CD14-positive monocyte (primary cell): Measurements from ENCODE around the gene RBM18. TPM values are rescaled to one million over a fixed set of nuclear protein-coding genes. Genes with fewer than 3 reads are reported as not detected.

ENCODE experiments used
- DNase-seq, 3 donors: peaks; one replicate each; pipeline ENCODE4 v3.0.0-alpha.2; 2011 to 2022
- H2AFZ ChIP-seq: 2 replicates; pipeline ENCODE4 v1.6.0; 2012; ENCODE audit warnings: mild to moderate bottlenecking, low read depth, low read length, inconsistent platforms; ENCODE audit not compliant: insufficient read depth, poor library complexity, severe bottlenecking
- H3K27ac ChIP-seq, 2 donors: 1 replicate in 1 of 2; 2 replicates in 1 of 2; pipeline ENCODE4 v1.5.1; 2012 to 2013; ENCODE audit warnings: low read length in 2 of 2, control low read depth in 1 of 2, inconsistent platforms in 1 of 2, low read depth in 1 of 2, mild to moderate bottlenecking in 1 of 2
- H3K27me3 ChIP-seq, 2 donors: one replicate each; pipeline versions ENCODE4 v1.6.0 to v1.6.1; 2011 to 2013; ENCODE audit warnings: low read length in 2 of 2; ENCODE audit not compliant: control insufficient read depth in 2 of 2, insufficient read depth in 2 of 2
- H3K36me3 ChIP-seq, 2 donors: replicated peaks in 1 of 2; 1 replicate in 1 of 2; 2 replicates in 1 of 2; pipeline versions ENCODE4 v1.5.1 to v1.6.1; 2012 to 2013; ENCODE audit warnings: low read length in 2 of 2, control low read depth in 1 of 2, inconsistent platforms in 1 of 2, mild to moderate bottlenecking in 1 of 2; ENCODE audit not compliant: insufficient read depth in 2 of 2, control insufficient read depth in 1 of 2
- H3K4me1 ChIP-seq, 2 donors: 1 replicate in 1 of 2; 2 replicates in 1 of 2; pipeline versions ENCODE4 v1.5.1 to v1.6.1; 2012 to 2013; ENCODE audit warnings: low read length in 2 of 2, control low read depth in 1 of 2, inconsistent platforms in 1 of 2, mild to moderate bottlenecking in 1 of 2, moderate library complexity in 1 of 2; ENCODE audit not compliant: insufficient read depth in 2 of 2, control insufficient read depth in 1 of 2
- H3K4me2 ChIP-seq: replicated peaks from 2 replicates; pipeline ENCODE3; 2012; ENCODE audit warnings: low read length, moderate library complexity, mild to moderate bottlenecking; ENCODE audit not compliant: poor library complexity, severe bottlenecking; ENCODE audit errors: extremely low read depth
- H3K4me3 ChIP-seq, 3 experiments: fragments of 200-600 bp in 1 of 3; sonication (generic) in 1 of 3; replicated peaks in 1 of 3; 1 replicate in 2 of 3; 2 replicates in 1 of 3; pipeline ENCODE4 v1.5.1; 2011 to 2013; ENCODE audit warnings: low read length in 3 of 3, mild to moderate bottlenecking in 3 of 3, control low read depth in 2 of 3, low read depth in 2 of 3, inconsistent platforms in 1 of 3, moderate library complexity in 1 of 3
- H3K79me2 ChIP-seq: 2 replicates; pipeline ENCODE4 v1.6.0; 2012; ENCODE audit warnings: mild to moderate bottlenecking, control low read depth, inconsistent platforms, low read length, moderate library complexity; ENCODE audit not compliant: insufficient read depth
- H3K9ac ChIP-seq: 2 replicates; pipeline ENCODE4 v1.6.0; 2017; ENCODE audit warnings: low read length, mild to moderate bottlenecking; ENCODE audit not compliant: insufficient read depth, poor library complexity, severe bottlenecking
- H3K9me3 ChIP-seq, 2 donors: replicated peaks in 1 of 2; 1 replicate in 1 of 2; 2 replicates in 1 of 2; pipeline versions ENCODE4 v1.5.1 to v1.6.1; 2012 to 2013; ENCODE audit warnings: low read length in 2 of 2, control low read depth in 1 of 2; ENCODE audit not compliant: control insufficient read depth in 1 of 2, insufficient read depth in 1 of 2
- H4K20me1 ChIP-seq: 2 replicates; pipeline ENCODE4 v1.6.0; 2012; ENCODE audit warnings: mild to moderate bottlenecking, low read length, control low read depth, moderate library complexity; ENCODE audit not compliant: insufficient read depth
- H3K27ac Mint-ChIP-seq, 7 donors: one replicate each; pipeline ENCODE4 v1.8.0; 2020; ENCODE audit warnings: mild to moderate bottlenecking in 7 of 7, mixed read lengths in 7 of 7, moderate library complexity in 6 of 7, inconsistent platforms in 2 of 7
- H3K27me3 Mint-ChIP-seq, 3 donors: one replicate each; pipeline ENCODE4 v1.8.0; 2021 to 2022; ENCODE audit warnings: low read depth in 3 of 3, mild to moderate bottlenecking in 3 of 3, mixed read lengths in 3 of 3, moderate library complexity in 3 of 3, inconsistent platforms in 1 of 3
- H3K36me3 Mint-ChIP-seq, 2 donors: one replicate each; pipeline ENCODE4 v1.8.0; 2020; ENCODE audit warnings: mixed read lengths in 2 of 2, inconsistent platforms in 1 of 2, mild to moderate bottlenecking in 1 of 2
- H3K4me1 Mint-ChIP-seq: one replicate; pipeline ENCODE4 v1.8.0; 2020; ENCODE audit warnings: mild to moderate bottlenecking, mixed read lengths
- H3K4me3 Mint-ChIP-seq, 2 donors: one replicate each; pipeline ENCODE4 v1.8.0; 2020; ENCODE audit warnings: mild to moderate bottlenecking in 2 of 2, mixed read lengths in 2 of 2, moderate library complexity in 1 of 2
- H3K9me3 Mint-ChIP-seq, 7 donors: one replicate each; pipeline ENCODE4 v1.8.0; 2020 to 2022; ENCODE audit warnings: mixed read lengths in 7 of 7, mild to moderate bottlenecking in 6 of 7, moderate library complexity in 6 of 7, inconsistent platforms in 2 of 7
- WGBS: methylation state at CpG from one replicate; pipeline ENCODE4 v1.1.5; 2013; ENCODE audit warnings: missing lambda C conversion rate; ENCODE audit not compliant: insufficient coverage; 5-methylcytosine and 5-hydroxymethylcytosine counted together
- intact Hi-C, 2 donors: fragments of 100-400 bp; cut with micrococcal nuclease; formaldehyde crosslinking; loops; one replicate each; pipeline versions ENCODE4 v1.15.0 to v1.15.1; 2023
- polyA plus RNA-seq, 3 donors: library from polyadenylated mRNA; depleted of rRNA in 1 of 3; unstranded in 2 of 3; stranded (reverse) in 1 of 3; fragments of 300-500 nt in 2 of 3; fragments of >200 nt in 1 of 3; fragmentation: Illumina TruSeq in 2 of 3; gene quantifications; 1 replicate in 2 of 3; 2 replicates in 1 of 3; pipeline ENCODE4 v1.2.3, GENCODE V29; 2012 to 2021
- TF ChIP-seq, protein P1 (sequence below): fragments of 200-600 bp; IDR thresholded peaks from one replicate; pipeline ENCODE4 v1.8.0; 2022; ENCODE audit warnings: antibody characterized with exemption, mild to moderate bottlenecking

Gene RBM18
- polyA plus RNA-seq, 3 donors: 10.4 to 26.3 (median 25.3) TPM

DNA sequence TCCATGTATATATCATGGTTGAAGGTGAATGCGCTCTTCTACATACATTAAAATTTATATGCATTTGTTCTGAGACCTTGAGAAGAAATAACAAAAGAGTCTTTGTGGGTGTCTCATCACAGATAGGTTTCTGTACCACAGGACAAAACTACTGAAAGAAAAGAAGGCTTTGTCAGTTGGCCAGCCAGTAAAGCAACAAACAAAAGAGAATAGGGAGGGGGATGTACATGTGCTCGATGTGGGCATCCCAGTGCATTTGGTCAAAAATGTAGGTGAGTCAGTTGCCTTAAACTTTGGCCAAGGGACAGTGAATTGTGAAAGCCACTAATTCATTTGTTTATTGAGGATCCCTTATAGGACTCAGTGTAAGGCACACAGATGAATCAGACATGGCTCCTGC lies 13.3 kb downstream of the RBM18 start:
- Histone ChIP-seq H2AFZ (no peak overlapping the region), H3K27ac (no peak overlapping the region), H3K27me3 (no peaks in the 10 kb centered on the region), H3K4me2 (no peak overlapping the region), H3K4me3 (no peak overlapping the region), H3K9ac (no peak overlapping the region), H3K9me3 (no peaks in the 10 kb centered on the region), H3K36me3 (peaks cover 85 to 100% of the 10 kb centered on the region in 2 donors), H4K20me1 (peaks cover 39% of the 10 kb centered on the region), H3K79me2 (peaks cover 5% of the 10 kb centered on the region), H3K4me1 (no peaks in the 10 kb centered on the region)
- no peaks in the 10 kb centered on the region for H3K9me3 Mint-ChIP-seq
- no peak for DNase-seq
- H3K27me3 Mint-ChIP-seq: no peaks in the 10 kb centered on the region
- TF ChIP-seq, protein P1, sequence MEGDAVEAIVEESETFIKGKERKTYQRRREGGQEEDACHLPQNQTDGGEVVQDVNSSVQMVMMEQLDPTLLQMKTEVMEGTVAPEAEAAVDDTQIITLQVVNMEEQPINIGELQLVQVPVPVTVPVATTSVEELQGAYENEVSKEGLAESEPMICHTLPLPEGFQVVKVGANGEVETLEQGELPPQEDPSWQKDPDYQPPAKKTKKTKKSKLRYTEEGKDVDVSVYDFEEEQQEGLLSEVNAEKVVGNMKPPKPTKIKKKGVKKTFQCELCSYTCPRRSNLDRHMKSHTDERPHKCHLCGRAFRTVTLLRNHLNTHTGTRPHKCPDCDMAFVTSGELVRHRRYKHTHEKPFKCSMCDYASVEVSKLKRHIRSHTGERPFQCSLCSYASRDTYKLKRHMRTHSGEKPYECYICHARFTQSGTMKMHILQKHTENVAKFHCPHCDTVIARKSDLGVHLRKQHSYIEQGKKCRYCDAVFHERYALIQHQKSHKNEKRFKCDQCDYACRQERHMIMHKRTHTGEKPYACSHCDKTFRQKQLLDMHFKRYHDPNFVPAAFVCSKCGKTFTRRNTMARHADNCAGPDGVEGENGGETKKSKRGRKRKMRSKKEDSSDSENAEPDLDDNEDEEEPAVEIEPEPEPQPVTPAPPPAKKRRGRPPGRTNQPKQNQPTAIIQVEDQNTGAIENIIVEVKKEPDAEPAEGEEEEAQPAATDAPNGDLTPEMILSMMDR: no peak
- WGBS: 100% methylated on average over 1 of the region's 2 CpGs
- peaks cover 71 to 86% of the 10 kb centered on the region in 2 donors for H3K36me3 Mint-ChIP-seq
- no peaks in the 10 kb centered on the region for H3K4me1 Mint-ChIP-seq
- no peak overlapping the region for H3K4me3 Mint-ChIP-seq
- peak overlapping the region in 1 of 7 donors; percentile 54 for H3K27ac Mint-ChIP-seq
- intact Hi-C loops: no loop called here

DNA sequence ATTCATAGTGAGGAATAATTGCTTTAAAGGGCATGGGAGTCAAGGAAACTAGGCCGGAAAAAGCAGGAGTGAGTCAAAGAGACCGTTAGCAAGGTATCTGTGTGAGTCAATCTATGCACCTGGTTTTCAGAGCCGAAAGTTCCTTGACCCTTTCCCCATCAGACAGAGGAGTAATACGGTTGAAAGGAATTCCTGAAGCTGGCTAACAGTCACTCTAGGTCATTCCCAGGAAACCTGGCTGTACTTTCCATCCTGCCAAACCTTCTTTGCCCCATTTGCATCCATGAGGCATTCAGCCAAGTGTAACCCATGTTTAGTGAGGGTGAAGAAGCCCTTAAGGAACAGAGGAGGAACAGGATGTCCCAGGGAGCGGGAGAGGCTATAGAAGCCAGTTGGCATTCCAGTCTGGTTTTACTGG lies 16.2 kb downstream of the RBM18 start:
- no peak overlapping the region for H3K9ac ChIP-seq
- H3K9me3 ChIP-seq: no peaks in the 10 kb centered on the region
- Mint-ChIP-seq H3K4me1 (no peaks in the 10 kb centered on the region), H3K36me3 (peaks cover 79 to 91% of the 10 kb centered on the region in 2 donors), H3K9me3 (no peaks in the 10 kb centered on the region), H3K4me3 (no peak overlapping the region), H3K27me3 (no peaks in the 10 kb centered on the region), H3K27ac (peak overlapping the region in 1 of 7 donors; percentile 68)
- intact Hi-C loops: no loop called here
- no peak for DNase-seq
- TF ChIP-seq, protein P1: no peak
- H3K79me2 ChIP-seq: no peaks in the 10 kb centered on the region
- H3K4me2 ChIP-seq: no peak overlapping the region
- H2AFZ ChIP-seq: no peak overlapping the region
- no peaks in the 10 kb centered on the region for H3K27me3 ChIP-seq
- peaks cover 26% of the 10 kb centered on the region for H4K20me1 ChIP-seq
- H3K27ac ChIP-seq: no peak overlapping the region
- WGBS: 97% methylated on average over 4 of the region's 5 CpGs
- H3K4me1 ChIP-seq: no peaks in the 10 kb centered on the region
- H3K36me3 ChIP-seq: peaks cover 92 to 100% of the 10 kb centered on the region in 2 donors
- no peak overlapping the region for H3K4me3 ChIP-seq
